Natural killer cell (primary cell): ENCODE measurements around the gene MBOAT7. TPM values are rescaled to one million over a fixed set of nuclear protein-coding genes. Genes with fewer than 3 reads are reported as not detected.

Experiments
- ATAC-seq, 3 donors: fragments of 150-1000 bp in 2 of 3; fragments of 200-7000 bp in 1 of 3; cut with Tn5 transposase; 1 replicate in 1 of 3; 2 replicates in 2 of 3; pipeline ENCODE4 v1.10.0; 2021; ENCODE audit warnings: mild to moderate bottlenecking in 2 of 3, moderate library complexity in 2 of 3
- DNase-seq, 2 donors: peaks; one replicate each; pipeline versions ENCODE4 v3.0.0 to v3.0.0-alpha.2; 2013 to 2021; ENCODE audit warnings: mixed read lengths in 1 of 2
- H3K27ac ChIP-seq: one replicate; pipeline ENCODE4 v1.5.1; 2013; ENCODE audit warnings: mild to moderate bottlenecking, low read length
- H3K27me3 ChIP-seq: one replicate; pipeline ENCODE4 v1.6.1; 2013; ENCODE audit warnings: low read length; ENCODE audit not compliant: control insufficient read depth, insufficient read depth
- H3K36me3 ChIP-seq: one replicate; pipeline ENCODE4 v1.6.1; 2013; ENCODE audit warnings: low read length; ENCODE audit not compliant: control insufficient read depth, insufficient read depth
- H3K4me1 ChIP-seq: one replicate; pipeline ENCODE4 v1.6.1; 2013; ENCODE audit warnings: low read length; ENCODE audit not compliant: control insufficient read depth, insufficient read depth
- H3K4me3 ChIP-seq: one replicate; pipeline ENCODE4 v1.5.1; 2013; ENCODE audit warnings: low read length
- H3K9me3 ChIP-seq: one replicate; pipeline ENCODE4 v1.6.1; 2013; ENCODE audit warnings: low read length; ENCODE audit not compliant: control insufficient read depth, insufficient read depth
- H3K27ac Mint-ChIP-seq, 2 donors: one replicate each; pipeline ENCODE4 v1.8.0; 2022; ENCODE audit warnings: mild to moderate bottlenecking in 2 of 2, mixed read lengths in 2 of 2, moderate library complexity in 1 of 2
- H3K27me3 Mint-ChIP-seq, 2 donors: one replicate each; pipeline ENCODE4 v1.8.0; 2022; ENCODE audit warnings: low read depth in 2 of 2, mixed read lengths in 2 of 2
- H3K36me3 Mint-ChIP-seq: one replicate; pipeline ENCODE4 v1.8.0; 2022; ENCODE audit warnings: mixed read lengths
- H3K4me1 Mint-ChIP-seq, 2 donors: one replicate each; pipeline ENCODE4 v1.8.0; 2022; ENCODE audit warnings: mixed read lengths in 2 of 2
- H3K4me3 Mint-ChIP-seq: one replicate; pipeline ENCODE4 v1.8.0; 2022; ENCODE audit warnings: mild to moderate bottlenecking, moderate library complexity, mixed read lengths
- H3K9me3 Mint-ChIP-seq, 2 donors: one replicate each; pipeline ENCODE4 v1.8.0; 2022; ENCODE audit warnings: mixed read lengths in 2 of 2
- CTCF ChIP-seq: fragments of 200-600 bp; IDR thresholded peaks from one replicate; pipeline ENCODE4 v1.8.0; 2022; ENCODE audit warnings: antibody characterized with exemption
- WGBS: methylation state at CpG from one replicate; pipeline ENCODE4 v1.1.7; 2013; ENCODE audit warnings: missing lambda C conversion rate; ENCODE audit not compliant: insufficient coverage; 5-methylcytosine and 5-hydroxymethylcytosine counted together
- intact Hi-C: fragments of 100-400 bp; cut with micrococcal nuclease; formaldehyde crosslinking; loops from one replicate; pipeline ENCODE4 v1.14.2; 2022
- total RNA-seq, 4 donors: library from RNA; stranded (reverse); fragments of 120-200 nt in 1 of 4; gene quantifications; one replicate each; pipeline versions ENCODE4 v1.2.3 to v1.2.4, GENCODE V29; 2013 to 2022

MBOAT7 gene
- total RNA-seq, 3 donors from 2014 or later (not counting 1 experiment from before 2014, with no cell fraction given): 24.1 to 53.9 (median 31.2) TPM

- Mint-ChIP-seq H3K4me1 (peaks cover 38 to 45% of the 10 kb centered on the region in 2 donors), H3K4me3 (peak overlapping the region; percentile 100), H3K9me3 (no peaks in the 10 kb centered on the region), H3K27ac (peak overlapping the region; percentile 97 to 100), H3K36me3 (no peaks in the 10 kb centered on the region), H3K27me3 (no peaks in the 10 kb centered on the region)
- ATAC-seq (no peak), DNase-seq (no peak)
- H3K27ac ChIP-seq: peak overlapping the region; percentile 95
- intact Hi-C loops: loop anchor here (1.0 kb wide), 1 partner anchor 8 kb away; no protein-coding TSS in a partner anchor
- H3K4me3 ChIP-seq: no peak overlapping the region
- peaks cover 52% of the 10 kb centered on the region for H3K36me3 ChIP-seq
- TF ChIP-seq CTCF: no peak
- H3K9me3 ChIP-seq: no peaks in the 10 kb centered on the region
- 70% methylated on average over 13 of the region's 13 CpGs for WGBS
- H3K4me1 ChIP-seq: peaks cover 51% of the 10 kb centered on the region
- H3K27me3 ChIP-seq: no peaks in the 10 kb centered on the region
Observed at GRCh38 chr19:54201980-54202379, 12.6 kb upstream of the MBOAT7 start.

GRCh38 chr19:54201172-54201701 is 11.9 kb upstream of the MBOAT7 start:
- intact Hi-C loops: loop anchor here (1.0 kb wide), 1 partner anchor 9 kb away; no protein-coding TSS in a partner anchor
- peak overlapping the region; percentile 88 for H3K4me3 ChIP-seq
- DNase-seq (no peak), ATAC-seq (peak; percentile 1 to 67 (median 58))
- H3K27ac Mint-ChIP-seq: peak overlapping the region; percentile 97 to 100
- H3K27me3 Mint-ChIP-seq: no peaks in the 10 kb centered on the region
- no peaks in the 10 kb centered on the region for H3K36me3 Mint-ChIP-seq
- peaks cover 44% of the 10 kb centered on the region for H3K4me1 ChIP-seq
- H3K9me3 ChIP-seq: no peaks in the 10 kb centered on the region
- H3K9me3 Mint-ChIP-seq: no peaks in the 10 kb centered on the region
- WGBS: 6% methylated on average over 26 of the region's 28 CpGs
- H3K4me1 Mint-ChIP-seq: peaks cover 38 to 45% of the 10 kb centered on the region in 2 donors
- peak overlapping the region; percentile 100 for H3K4me3 Mint-ChIP-seq
- H3K27me3 ChIP-seq: no peaks in the 10 kb centered on the region
- no peak for TF ChIP-seq CTCF
- H3K36me3 ChIP-seq: peaks cover 44% of the 10 kb centered on the region
- H3K27ac ChIP-seq: peak overlapping the region; percentile 95

- no peaks in the 10 kb centered on the region for H3K27me3 ChIP-seq
- no peak overlapping the region for H3K27ac ChIP-seq
- Mint-ChIP-seq H3K27me3 (no peaks in the 10 kb centered on the region), H3K4me3 (peak overlapping the region; percentile 100), H3K4me1 (peaks cover 34 to 35% of the 10 kb centered on the region in 2 donors), H3K27ac (peak overlapping the region; percentile 59 to 100), H3K9me3 (no peaks in the 10 kb centered on the region), H3K36me3 (no peaks in the 10 kb centered on the region)
- H3K4me1 ChIP-seq: peaks cover 37% of the 10 kb centered on the region
- H3K36me3 ChIP-seq: peaks cover 27% of the 10 kb centered on the region
- no peak for TF ChIP-seq CTCF
- DNase-seq (no peak), ATAC-seq (no peak)
- intact Hi-C loops: loop anchor here (10.0 kb wide), 1 partner anchor 1455 kb away; the partner anchor contains the start of gene U2AF2
- H3K9me3 ChIP-seq: no peaks in the 10 kb centered on the region
- H3K4me3 ChIP-seq: no peak overlapping the region
- 98% methylated on average over 13 of the region's 16 CpGs for WGBS
Observed at GRCh38 chr19:54199401-54199800, 10.0 kb upstream of the MBOAT7 start.

GRCh38 chr19:54197121-54197520 is 7.7 kb upstream of the MBOAT7 start:
- no peaks in the 10 kb centered on the region for H3K27me3 ChIP-seq
- H3K27ac ChIP-seq: no peak overlapping the region
- H3K9me3 ChIP-seq: no peaks in the 10 kb centered on the region
- H3K4me3 ChIP-seq: no peak overlapping the region
- 90% methylated on average over 3 of the region's 3 CpGs for WGBS
- intact Hi-C loops: loop anchor here (10.0 kb wide), 1 partner anchor 1458 kb away; the partner anchor contains the start of gene U2AF2
- H3K4me3 Mint-ChIP-seq: no peak overlapping the region
- peaks cover 15% of the 10 kb centered on the region for H3K36me3 ChIP-seq
- peaks cover 23 to 33% of the 10 kb centered on the region in 2 donors for H3K4me1 Mint-ChIP-seq
- H3K9me3 Mint-ChIP-seq: no peaks in the 10 kb centered on the region
- H3K4me1 ChIP-seq: peaks cover 23% of the 10 kb centered on the region
- no peak overlapping the region for H3K27ac Mint-ChIP-seq
- H3K36me3 Mint-ChIP-seq: no peaks in the 10 kb centered on the region
- no peak for TF ChIP-seq CTCF
- DNase-seq: no peak
- H3K27me3 Mint-ChIP-seq: no peaks in the 10 kb centered on the region
- no peak for ATAC-seq
